Liver (tissue), 3 donors: ENCODE data around the gene B9D1.

Source experiments
- EGR1 ChIP-seq, 2 donors: IDR thresholded peaks; 2 replicates each; pipeline ENCODE4 v1.6.1; 2016 to 2018; ENCODE audit warnings: antibody characterized with exemption in 2 of 2, low read depth in 2 of 2
- FOXA1 ChIP-seq: IDR thresholded peaks from 2 replicates; pipeline ENCODE4 v1.6.1; 2016; ENCODE audit warnings: antibody characterized with exemption
- GABPA ChIP-seq, 2 donors: IDR thresholded peaks in 1 of 2; conservative IDR thresholded peaks in 1 of 2; 2 replicates each; pipeline ENCODE4 v1.6.1; 2016; ENCODE audit warnings: antibody characterized with exemption in 2 of 2, mild to moderate bottlenecking in 1 of 2, moderate library complexity in 1 of 2
- HNF4G ChIP-seq: IDR thresholded peaks from 2 replicates; pipeline ENCODE4 v1.6.1; 2016; ENCODE audit warnings: antibody characterized with exemption
- JUND ChIP-seq, 2 donors: IDR thresholded peaks; 2 replicates each; pipeline ENCODE4 v1.6.1; 2016; ENCODE audit warnings: antibody characterized with exemption in 2 of 2
- MAX ChIP-seq: IDR thresholded peaks from 2 replicates; pipeline ENCODE4 v1.6.1; 2016; ENCODE audit warnings: antibody characterized with exemption
- RAD21 ChIP-seq, 2 donors: IDR thresholded peaks; 2 replicates each; pipeline ENCODE4 v1.6.1; 2016; ENCODE audit warnings: antibody characterized with exemption in 2 of 2, mild to moderate bottlenecking in 2 of 2
- SP1 ChIP-seq: IDR thresholded peaks from 2 replicates; pipeline ENCODE4 v1.6.1; 2018; ENCODE audit warnings: antibody characterized with exemption, mild to moderate bottlenecking
- TAF1 ChIP-seq: conservative IDR thresholded peaks from 2 replicates; pipeline ENCODE4 v1.6.1; 2016; ENCODE audit warnings: antibody characterized with exemption, mild to moderate bottlenecking
- YY1 ChIP-seq: IDR thresholded peaks from 2 replicates; pipeline ENCODE4 v1.6.1; 2016; ENCODE audit warnings: antibody characterized with exemption, mild to moderate bottlenecking
- ZBTB33 ChIP-seq: IDR thresholded peaks from 2 replicates; pipeline ENCODE4 v1.6.1; 2016; ENCODE audit warnings: antibody characterized with exemption
- TF ChIP-seq, protein P1 (sequence below): fragments of 150-350 bp; IDR thresholded peaks from 2 replicates; pipeline ENCODE4 v1.5.1; 2017; ENCODE audit warnings: improper control_type of control experiment, low read depth, low read length; ENCODE audit not compliant: missing input control
- TF ChIP-seq, protein P2 (sequence below): IDR thresholded peaks from 2 replicates; pipeline ENCODE4 v1.6.1; 2016; ENCODE audit warnings: antibody characterized with exemption, mild to moderate bottlenecking
- TF ChIP-seq, protein P3 (sequence below): IDR thresholded peaks from 2 replicates; pipeline ENCODE4 v1.6.1; 2016; ENCODE audit warnings: antibody characterized with exemption
- donor health status: healthy.
- donor health status: healthy.

- TF ChIP-seq TAF1 (peak; percentile 93), RAD21 (IDR thresholded peaks at IDR 0.05) (peak; percentile 85 to 90), FOXA1 (peak; percentile 83), MAX (peak; percentile 95), GABPA (IDR thresholded peaks at IDR 0.05 in 1 of 2, conservative IDR thresholded peaks at IDR 0.05 in 1 of 2) (peak in 1 of 2 donors; percentile 68), YY1 (peak; percentile 92), SP1 (peak; percentile 100), EGR1 (IDR thresholded peaks at IDR 0.05; ENCODE audit: low read depth in 2 of 2) (peak; percentile 21 to 78), ZBTB33 (peak; percentile 96), JUND (IDR thresholded peaks at IDR 0.05) (peak; percentile 81 to 93), HNF4G (peak; percentile 99)
- TF ChIP-seq, protein P1, sequence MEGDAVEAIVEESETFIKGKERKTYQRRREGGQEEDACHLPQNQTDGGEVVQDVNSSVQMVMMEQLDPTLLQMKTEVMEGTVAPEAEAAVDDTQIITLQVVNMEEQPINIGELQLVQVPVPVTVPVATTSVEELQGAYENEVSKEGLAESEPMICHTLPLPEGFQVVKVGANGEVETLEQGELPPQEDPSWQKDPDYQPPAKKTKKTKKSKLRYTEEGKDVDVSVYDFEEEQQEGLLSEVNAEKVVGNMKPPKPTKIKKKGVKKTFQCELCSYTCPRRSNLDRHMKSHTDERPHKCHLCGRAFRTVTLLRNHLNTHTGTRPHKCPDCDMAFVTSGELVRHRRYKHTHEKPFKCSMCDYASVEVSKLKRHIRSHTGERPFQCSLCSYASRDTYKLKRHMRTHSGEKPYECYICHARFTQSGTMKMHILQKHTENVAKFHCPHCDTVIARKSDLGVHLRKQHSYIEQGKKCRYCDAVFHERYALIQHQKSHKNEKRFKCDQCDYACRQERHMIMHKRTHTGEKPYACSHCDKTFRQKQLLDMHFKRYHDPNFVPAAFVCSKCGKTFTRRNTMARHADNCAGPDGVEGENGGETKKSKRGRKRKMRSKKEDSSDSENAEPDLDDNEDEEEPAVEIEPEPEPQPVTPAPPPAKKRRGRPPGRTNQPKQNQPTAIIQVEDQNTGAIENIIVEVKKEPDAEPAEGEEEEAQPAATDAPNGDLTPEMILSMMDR = peak; percentile 96
- TF ChIP-seq, protein P2, sequence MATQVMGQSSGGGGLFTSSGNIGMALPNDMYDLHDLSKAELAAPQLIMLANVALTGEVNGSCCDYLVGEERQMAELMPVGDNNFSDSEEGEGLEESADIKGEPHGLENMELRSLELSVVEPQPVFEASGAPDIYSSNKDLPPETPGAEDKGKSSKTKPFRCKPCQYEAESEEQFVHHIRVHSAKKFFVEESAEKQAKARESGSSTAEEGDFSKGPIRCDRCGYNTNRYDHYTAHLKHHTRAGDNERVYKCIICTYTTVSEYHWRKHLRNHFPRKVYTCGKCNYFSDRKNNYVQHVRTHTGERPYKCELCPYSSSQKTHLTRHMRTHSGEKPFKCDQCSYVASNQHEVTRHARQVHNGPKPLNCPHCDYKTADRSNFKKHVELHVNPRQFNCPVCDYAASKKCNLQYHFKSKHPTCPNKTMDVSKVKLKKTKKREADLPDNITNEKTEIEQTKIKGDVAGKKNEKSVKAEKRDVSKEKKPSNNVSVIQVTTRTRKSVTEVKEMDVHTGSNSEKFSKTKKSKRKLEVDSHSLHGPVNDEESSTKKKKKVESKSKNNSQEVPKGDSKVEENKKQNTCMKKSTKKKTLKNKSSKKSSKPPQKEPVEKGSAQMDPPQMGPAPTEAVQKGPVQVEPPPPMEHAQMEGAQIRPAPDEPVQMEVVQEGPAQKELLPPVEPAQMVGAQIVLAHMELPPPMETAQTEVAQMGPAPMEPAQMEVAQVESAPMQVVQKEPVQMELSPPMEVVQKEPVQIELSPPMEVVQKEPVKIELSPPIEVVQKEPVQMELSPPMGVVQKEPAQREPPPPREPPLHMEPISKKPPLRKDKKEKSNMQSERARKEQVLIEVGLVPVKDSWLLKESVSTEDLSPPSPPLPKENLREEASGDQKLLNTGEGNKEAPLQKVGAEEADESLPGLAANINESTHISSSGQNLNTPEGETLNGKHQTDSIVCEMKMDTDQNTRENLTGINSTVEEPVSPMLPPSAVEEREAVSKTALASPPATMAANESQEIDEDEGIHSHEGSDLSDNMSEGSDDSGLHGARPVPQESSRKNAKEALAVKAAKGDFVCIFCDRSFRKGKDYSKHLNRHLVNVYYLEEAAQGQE = peak; percentile 93
- TF ChIP-seq, protein P3, sequence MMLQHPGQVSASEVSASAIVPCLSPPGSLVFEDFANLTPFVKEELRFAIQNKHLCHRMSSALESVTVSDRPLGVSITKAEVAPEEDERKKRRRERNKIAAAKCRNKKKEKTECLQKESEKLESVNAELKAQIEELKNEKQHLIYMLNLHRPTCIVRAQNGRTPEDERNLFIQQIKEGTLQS = no peak
Measured at GRCh38 chr17:19338031-19338990, 24.2 kb downstream of the B9D1 start.
